Caki2 (cell line): ENCODE data around the gene MEGF6. TPM values are rescaled to one million over a fixed set of nuclear protein-coding genes. Genes with fewer than 3 reads are reported as not detected.

Source experiments
- DNase-seq: peaks from one replicate; pipeline ENCODE4 v3.0.0-alpha.2; 2015; ENCODE audit warnings: low read depth
- in situ Hi-C: cut with HindIII; loops from 2 replicates; pipeline ENCODE4 v1.10.0; 2016; ENCODE audit warnings: low sequenced_read_pairs, low pct_unique_long_range_greater_than_20kb, mixed read lengths
- total RNA-seq: library from RNA; depleted of rRNA; stranded (reverse); fragments of >200 nt; shearing (Covaris generic); gene quantifications from 2 replicates; pipeline ENCODE4 v1.2.3, GENCODE V29; 2014; ENCODE audit warnings: low replicate concordance

Gene MEGF6
- total RNA-seq, 1 experiment from 2014 or later: 21.0 TPM

DNA sequence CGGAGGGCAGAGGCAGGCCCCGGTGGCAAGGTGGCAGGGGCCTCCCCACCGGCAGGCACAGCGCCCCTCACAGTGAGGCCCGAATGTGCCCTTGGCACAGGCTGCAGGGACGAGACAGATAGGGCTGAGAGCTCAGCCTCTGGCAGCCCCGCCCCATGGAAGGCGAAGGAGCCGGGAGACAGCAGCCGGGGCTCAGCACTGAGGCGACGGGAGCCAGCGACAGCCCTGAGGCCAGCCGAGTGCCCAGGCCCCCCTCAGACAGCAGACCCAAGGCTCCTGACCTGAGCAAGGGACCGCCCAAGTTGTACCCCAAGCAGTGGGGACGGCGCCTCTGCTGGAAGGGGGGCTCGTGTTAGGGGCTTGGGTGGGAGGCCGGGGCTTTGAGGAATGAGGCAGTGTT is 113.8 kb downstream of the MEGF6 start:
- in situ Hi-C loops: no loop called here

DNA sequence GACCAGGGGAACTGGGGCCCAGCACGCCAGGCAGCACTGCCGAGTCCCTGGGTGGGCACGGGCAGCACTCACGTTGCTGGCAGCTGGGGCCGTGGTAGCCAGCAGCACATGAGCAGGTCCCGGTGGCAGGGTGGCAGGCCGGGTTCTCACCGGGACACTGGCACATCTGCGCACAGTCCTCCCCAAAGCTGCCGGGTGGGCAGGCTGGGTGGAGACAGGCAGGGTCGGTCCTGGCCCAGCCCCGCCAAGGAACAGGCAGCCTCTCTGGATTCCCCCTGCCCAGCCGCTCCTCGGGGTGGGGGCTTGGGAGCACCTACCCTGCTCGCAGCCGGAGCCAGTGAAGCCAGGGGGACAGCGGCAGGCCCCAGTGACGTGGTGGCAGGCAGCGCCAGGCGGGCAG is 114.4 kb downstream of the MEGF6 start:
- in situ Hi-C loops: no loop called here
- DNase-seq: no peak

More for the DNA sequence above, 113.8 kb downstream of the MEGF6 start:
- DNase-seq: no peak

DNA sequence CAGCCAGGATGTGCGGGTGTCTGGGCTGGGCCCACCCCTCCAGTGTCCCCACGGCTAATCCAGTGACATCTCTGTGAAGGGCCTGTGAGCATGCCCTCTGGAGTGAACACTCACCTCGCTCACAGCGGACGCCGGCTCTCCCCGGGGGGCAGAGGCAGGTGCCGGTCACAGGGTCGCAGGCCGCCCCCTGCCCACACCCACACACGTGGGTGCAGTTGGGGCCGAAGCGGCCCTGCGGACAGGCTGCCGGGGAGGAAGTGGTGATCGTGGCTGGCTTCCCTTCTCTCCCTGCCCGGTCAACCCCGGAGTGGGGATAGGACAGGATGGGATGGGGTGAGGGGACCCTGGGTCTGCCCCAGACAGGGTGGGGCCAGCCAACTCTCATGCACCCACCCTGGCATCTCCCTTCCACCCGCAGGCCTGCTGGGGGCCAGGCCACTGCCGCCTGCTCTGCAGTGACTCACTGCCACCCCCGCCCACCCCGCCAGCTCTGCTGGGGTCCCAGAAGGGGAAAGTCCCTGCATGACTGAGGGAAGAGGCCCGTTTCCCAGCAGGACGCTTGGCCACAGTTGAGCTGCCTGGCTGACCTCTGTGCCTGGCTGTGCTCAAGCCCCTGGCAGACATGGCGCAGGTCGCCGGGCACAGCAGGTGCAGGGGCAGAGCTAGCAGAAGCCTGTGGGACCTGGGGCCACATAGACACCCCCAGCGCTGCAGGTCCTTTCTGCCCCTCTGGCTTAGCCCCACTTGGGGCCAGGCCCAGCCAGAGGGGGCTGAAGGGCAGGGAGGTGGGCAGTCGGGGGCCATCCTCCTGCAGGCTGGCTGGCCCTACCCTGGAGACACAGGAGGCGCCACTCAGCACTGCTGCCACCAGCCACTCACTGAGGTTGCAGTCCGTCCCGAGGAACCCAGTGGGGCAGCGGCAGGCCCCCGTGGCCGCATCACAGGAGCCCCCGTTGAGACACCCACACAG is 115.2 kb downstream of the MEGF6 start:
- peak; percentile 56 for DNase-seq
- in situ Hi-C loops: no loop called here

DNA sequence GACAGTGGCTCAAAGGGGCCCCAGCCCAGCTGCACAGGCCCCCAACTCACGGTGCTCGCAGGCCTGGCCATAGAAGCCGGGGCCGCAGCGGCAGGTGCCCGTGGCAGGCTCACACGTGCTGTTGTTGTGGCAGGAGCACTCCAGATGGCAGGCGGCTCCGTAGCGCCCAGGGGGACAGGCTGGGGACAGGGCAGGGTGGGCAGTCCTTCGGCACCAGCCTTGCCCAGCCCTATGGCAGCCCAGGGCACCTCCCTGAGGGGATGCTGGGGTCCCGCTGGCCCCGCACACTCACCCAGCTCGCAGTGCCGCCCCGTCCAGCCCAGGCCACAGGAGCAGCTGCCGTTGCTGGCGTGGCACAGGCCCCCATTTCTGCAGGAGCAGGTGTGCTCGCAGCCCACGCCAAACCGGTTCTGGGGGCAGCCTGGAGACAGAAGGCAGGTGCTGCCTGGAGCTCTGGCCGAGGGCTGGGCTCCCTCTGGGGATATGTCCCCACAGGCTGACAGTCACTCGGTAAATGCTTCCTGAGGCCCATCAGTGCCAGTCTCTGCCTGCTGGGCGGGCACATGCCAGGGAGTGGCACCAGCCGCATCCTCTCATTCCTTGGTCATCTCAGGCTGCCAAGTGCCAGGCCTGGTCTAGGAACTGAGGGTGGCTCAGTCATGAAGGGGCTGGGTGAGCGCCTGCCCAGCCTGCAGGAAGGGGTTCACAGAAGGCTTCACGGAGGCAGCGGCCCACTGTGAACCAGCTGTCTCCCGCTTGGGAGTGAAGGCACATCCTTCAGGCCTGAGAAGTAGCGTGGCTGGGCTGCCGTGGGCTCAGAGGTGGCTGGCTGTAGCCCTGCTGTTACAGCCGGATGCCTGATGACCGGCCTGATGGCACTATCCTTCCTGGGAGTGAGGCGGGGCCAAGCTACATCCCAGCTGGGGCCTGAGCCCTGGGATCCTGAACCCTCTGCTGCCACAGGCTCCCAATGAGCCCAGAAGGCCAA is 116.7 kb downstream of the MEGF6 start:
- in situ Hi-C loops: no loop called here
- no peak for DNase-seq

DNA sequence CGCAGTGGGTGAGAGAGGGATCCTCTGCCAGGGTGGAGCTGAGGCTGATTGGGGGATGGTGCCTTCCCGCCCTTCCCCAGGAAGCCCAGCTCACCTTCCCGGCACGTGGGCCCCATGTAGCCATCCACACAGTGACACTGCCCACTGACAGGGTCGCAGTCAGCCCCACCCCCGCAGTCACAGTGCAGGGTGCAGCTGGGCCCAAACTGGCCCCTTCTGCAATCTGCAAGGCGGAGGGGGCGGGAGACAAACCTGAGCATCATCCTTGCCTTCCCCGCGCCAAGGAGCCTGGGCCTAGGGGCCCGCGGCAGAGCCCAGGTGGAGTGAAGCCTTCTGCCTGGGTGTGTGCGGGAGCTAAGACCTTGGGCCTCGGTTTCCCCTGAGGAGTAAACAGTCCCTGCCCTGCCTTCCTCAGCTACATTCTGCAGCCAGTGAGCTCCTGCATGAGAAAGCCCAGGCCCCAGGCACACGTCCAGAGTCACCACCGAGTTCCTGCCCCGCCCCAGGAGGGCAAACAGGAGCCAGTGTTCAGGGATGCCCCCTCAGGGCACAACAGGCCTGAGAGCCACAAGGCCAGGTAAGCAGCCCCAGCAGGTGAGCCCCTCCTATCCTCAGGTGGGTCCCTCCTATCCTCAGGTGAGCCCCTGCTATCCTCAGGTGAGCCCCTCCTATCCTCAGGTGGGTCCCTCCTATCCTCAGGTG is 118.6 kb downstream of the MEGF6 start:
- in situ Hi-C loops: no loop called here
- no peak for DNase-seq

- DNase-seq: peak; percentile 41
- in situ Hi-C loops: no loop called here
These were observed 119.7 kb downstream of the MEGF6 start for GRCh38 chr1:3491291-3492246.

DNA sequence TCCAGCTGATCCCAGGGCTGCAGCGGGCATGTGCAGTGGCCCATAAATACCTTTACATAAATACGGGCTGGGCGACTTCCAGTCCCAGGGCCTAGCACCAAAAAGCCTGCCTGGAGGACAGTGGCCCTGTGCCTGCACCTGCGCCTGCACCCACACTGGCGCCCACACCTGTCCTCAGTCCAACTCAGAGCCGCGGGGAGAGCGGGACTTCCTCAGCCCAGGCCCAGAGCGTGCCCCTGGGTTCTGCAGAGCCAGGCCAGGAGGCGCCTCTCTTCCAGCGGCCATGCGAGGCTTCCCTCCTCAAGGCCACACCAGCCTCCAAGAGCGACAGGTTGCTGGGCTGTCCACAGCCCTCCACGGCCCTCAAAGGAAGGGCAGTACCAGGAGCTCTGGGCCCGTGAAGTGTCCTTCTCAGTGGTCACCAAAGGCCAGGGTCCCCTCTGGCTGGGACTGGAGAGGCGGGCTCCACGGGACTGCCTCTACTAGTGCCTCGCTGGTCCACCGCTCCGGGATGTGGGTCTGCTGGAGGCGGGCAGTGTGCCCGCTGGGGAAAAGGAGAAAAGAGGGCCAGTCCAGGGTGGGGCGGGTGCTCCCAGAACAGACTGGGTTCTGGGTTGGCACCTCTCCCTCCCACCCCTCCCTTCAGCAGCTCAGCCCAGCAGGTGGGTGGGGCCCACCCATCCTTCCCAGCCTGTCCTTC is 121.1 kb downstream of the MEGF6 start:
- in situ Hi-C loops: no loop called here
- no peak for DNase-seq

DNA sequence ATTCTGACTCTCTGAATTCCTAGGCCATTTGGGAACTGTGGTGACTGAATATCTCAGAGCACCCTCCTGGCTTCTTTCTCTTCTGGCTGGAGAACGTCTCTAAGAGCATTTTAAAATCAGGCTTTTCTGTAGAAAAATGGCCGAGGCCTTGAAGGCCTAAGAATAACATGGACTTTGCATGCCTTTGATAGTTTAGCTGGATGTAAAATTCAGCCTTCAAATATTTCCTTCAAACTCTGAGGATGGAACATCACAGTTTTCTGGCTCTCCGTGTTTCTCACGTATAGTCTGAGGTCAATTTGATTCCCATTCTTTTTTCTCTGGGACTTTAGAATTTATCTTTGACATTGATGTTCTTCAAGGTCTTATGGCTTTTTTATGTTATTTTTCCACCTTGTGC is 122.9 kb downstream of the MEGF6 start:
- DNase-seq: no peak
- in situ Hi-C loops: no loop called here

GRCh38 chr1:3485016-3485415 is 126.3 kb downstream of the MEGF6 start:
- DNase-seq: no peak
- in situ Hi-C loops: no loop called here

DNA sequence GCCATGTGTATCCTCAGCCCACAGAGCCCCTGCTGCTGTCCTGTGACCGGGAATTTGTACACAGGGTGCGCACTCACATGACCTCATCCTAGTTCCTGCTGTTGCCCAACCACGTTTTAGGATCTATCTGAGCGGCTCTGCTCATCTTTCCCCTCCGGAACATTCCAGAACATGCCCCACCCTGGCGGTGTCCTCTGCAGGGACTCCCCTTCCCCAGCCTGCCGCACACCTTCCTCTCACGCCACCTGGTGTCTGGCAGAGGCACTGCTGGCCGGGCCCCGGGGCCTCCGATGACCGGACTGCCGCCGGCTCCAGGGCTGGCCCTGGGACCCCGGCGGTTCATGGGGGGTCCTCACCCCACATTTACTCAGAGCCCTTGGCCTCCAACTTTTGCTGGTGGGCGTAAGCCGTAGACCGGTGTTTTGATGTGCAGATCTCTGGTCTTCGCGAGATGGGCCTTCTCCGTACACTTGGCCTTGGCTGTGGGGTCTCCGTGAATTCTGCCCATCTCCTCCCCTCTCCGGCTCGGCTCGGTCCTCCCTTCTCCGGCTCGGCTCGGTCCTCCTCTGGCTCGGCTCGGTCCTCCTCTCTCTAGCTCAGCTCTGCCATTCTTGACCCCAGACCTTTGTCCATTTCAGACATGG is 127.4 kb downstream of the MEGF6 start:
- no peak for DNase-seq
- in situ Hi-C loops: no loop called here

GRCh38 chr1:3483380-3483779 is 127.9 kb downstream of the MEGF6 start:
- in situ Hi-C loops: no loop called here
- no peak for DNase-seq

GRCh38 chr1:3482378-3482849 is 128.9 kb downstream of the MEGF6 start:
- in situ Hi-C loops: no loop called here
- no peak for DNase-seq

DNA sequence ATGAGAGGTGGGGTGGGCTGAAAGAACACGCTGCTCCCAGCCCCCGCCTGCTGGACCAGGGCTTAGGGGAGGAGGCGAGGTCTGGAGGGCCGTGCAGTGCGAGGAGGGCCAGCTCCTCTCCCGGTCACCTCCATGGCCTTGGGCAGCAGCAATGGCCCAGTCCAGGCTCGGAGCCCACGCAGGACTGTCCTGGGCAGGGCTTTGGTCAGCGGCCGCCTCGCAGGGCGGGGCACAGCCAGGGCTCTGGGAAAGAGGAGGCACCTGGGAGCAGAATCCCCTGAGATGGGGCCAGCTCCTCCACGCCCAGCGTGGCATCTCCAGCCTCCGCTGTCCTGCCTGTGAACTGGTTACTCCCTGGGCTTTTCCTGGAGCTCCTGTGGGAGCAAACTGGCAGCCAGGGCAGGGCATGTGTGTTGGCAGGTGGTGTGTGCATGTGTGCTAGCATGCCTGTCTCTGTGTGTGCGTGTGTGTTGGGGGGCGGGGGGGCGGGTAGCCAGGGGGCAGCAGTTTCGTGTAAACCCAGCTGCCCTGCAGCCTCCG is 129.4 kb downstream of the MEGF6 start:
- DNase-seq: no peak
- in situ Hi-C loops: no loop called here

DNA sequence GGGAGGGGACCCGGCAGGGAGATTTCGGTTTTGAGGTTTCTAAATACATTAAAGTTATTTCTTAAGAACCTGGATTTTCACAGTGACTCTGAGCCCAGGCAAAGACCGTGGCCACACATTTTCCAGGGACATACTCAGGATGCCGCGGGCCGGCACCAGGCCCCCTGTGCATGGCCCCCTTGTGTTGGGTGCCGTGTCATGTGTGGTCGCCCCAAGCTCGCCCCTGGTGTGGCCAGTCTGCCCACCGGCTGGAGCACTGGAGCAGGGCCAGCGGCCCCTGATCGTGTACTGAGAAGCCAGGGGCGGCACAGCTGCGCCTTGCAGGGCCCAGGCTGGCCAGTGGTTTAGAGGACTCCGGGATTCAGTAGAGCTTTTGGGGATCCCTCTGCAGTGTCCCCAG is 130.3 kb downstream of the MEGF6 start:
- in situ Hi-C loops: no loop called here
- DNase-seq: no peak

GRCh38 chr1:3480369-3480719 is 131.0 kb downstream of the MEGF6 start:
- DNase-seq: no peak
- in situ Hi-C loops: no loop called here
